Measurements from ENCODE around the gene AZIN2. TPM values are rescaled to one million over a fixed set of nuclear protein-coding genes. Genes with fewer than 3 reads are reported as not detected.

AZIN2 gene
- total RNA-seq, 1 experiment from 2014 or later: 2.4 TPM

DNA sequence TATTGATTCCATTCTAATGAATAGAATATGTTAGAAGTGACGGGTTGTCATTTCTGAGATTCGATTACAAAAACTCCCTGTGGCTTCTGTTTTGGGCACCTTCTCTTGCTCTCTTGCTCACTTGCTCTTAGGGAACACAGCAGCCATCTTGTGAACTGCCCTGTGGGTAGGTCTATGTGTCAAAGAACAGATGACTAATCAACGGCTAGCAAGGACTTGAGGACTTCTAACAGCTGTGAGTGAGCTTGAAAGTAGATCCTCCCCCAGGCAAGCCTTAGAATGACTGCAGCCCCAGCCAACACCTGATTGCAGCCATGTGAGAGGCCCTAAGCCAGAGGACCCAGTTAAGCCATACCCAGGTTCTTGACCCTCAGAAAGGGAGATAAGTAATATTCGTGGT lies 49.3 kb downstream of the AZIN2 start:
- ChIA-PET CTCF (no interaction called here), POLR2A (no interaction called here)
- Histone ChIP-seq H3K9me3 (ENCODE audit: control insufficient read depth, insufficient read depth, low read depth, low read length) (no peaks in the 10 kb centered on the region), H3K27me3 (ENCODE audit: control insufficient read depth, insufficient read depth, low read length) (no peaks in the 10 kb centered on the region), H3K27ac (ENCODE audit: low read length) (no peak overlapping the region; the same call in 1 of the 2 replicates), H3K4me1 (ENCODE audit: control insufficient read depth, insufficient read depth, low read length) (peaks cover 11% of the 10 kb centered on the region; the same call in 1 of the 2 replicates), H3K36me3 (ENCODE audit: control insufficient read depth, insufficient read depth, low read length) (peaks cover 2% of the 10 kb centered on the region; the same call in 1 of the 2 replicates), H3K4me3 (ENCODE audit: low read depth in 2 of 2, low read length in 2 of 2) (no peak overlapping the region)
- in situ Hi-C loops (cut with HindIII; ENCODE audit: low pct_unique_long_range_greater_than_20kb, low sequenced_read_pairs) (no loop called here), intact Hi-C loops (cut with micrococcal nuclease; ENCODE audit: unreplicated experiment) (no loop called here)
- DNase-seq (ENCODE audit: low read depth, low spot score): no peak
- TF ChIP-seq, protein P1, sequence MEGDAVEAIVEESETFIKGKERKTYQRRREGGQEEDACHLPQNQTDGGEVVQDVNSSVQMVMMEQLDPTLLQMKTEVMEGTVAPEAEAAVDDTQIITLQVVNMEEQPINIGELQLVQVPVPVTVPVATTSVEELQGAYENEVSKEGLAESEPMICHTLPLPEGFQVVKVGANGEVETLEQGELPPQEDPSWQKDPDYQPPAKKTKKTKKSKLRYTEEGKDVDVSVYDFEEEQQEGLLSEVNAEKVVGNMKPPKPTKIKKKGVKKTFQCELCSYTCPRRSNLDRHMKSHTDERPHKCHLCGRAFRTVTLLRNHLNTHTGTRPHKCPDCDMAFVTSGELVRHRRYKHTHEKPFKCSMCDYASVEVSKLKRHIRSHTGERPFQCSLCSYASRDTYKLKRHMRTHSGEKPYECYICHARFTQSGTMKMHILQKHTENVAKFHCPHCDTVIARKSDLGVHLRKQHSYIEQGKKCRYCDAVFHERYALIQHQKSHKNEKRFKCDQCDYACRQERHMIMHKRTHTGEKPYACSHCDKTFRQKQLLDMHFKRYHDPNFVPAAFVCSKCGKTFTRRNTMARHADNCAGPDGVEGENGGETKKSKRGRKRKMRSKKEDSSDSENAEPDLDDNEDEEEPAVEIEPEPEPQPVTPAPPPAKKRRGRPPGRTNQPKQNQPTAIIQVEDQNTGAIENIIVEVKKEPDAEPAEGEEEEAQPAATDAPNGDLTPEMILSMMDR (IDR thresholded peaks at IDR 0.05): no peak
- TF ChIP-seq TCF7L2 (IDR thresholded peaks at IDR 0.05; ENCODE audit: low read depth, low read length): no peak
- TF ChIP-seq SIN3A (IDR thresholded peaks at IDR 0.05; ENCODE audit: borderline replicate concordance, insufficient read depth, low read depth, low read length): no peak
- TF ChIP-seq, protein P2, sequence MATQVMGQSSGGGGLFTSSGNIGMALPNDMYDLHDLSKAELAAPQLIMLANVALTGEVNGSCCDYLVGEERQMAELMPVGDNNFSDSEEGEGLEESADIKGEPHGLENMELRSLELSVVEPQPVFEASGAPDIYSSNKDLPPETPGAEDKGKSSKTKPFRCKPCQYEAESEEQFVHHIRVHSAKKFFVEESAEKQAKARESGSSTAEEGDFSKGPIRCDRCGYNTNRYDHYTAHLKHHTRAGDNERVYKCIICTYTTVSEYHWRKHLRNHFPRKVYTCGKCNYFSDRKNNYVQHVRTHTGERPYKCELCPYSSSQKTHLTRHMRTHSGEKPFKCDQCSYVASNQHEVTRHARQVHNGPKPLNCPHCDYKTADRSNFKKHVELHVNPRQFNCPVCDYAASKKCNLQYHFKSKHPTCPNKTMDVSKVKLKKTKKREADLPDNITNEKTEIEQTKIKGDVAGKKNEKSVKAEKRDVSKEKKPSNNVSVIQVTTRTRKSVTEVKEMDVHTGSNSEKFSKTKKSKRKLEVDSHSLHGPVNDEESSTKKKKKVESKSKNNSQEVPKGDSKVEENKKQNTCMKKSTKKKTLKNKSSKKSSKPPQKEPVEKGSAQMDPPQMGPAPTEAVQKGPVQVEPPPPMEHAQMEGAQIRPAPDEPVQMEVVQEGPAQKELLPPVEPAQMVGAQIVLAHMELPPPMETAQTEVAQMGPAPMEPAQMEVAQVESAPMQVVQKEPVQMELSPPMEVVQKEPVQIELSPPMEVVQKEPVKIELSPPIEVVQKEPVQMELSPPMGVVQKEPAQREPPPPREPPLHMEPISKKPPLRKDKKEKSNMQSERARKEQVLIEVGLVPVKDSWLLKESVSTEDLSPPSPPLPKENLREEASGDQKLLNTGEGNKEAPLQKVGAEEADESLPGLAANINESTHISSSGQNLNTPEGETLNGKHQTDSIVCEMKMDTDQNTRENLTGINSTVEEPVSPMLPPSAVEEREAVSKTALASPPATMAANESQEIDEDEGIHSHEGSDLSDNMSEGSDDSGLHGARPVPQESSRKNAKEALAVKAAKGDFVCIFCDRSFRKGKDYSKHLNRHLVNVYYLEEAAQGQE (IDR thresholded peaks at IDR 0.05; ENCODE audit: insufficient read depth in 1 of 2, low read depth in 2 of 2, low read length in 1 of 2): no peak
- no peak for TF ChIP-seq POLR2AphosphoS5 (IDR thresholded peaks at IDR 0.05; ENCODE audit: low read depth, low read length)
- ATAC-seq: no peak
- BruUV-seq (replicated peaks): no TSS peak

DNA sequence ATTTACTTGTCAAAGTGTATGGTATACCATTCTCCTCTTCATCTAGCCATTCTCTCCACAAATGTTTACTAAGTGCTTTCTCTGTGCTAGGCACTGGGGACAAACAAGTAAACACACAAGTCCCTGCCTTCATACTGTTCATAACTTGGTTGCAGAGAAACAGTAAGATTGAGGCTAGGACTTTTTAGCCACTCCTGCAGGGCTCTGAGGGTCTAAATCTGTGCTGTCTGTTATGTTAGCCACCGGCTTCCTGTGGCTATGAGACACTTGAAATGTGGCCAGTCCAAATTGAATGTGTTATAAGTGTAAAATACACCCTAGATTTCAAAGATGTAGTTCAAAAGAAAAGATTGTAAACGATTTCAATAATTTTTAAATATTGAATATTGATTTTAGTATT lies 50.2 kb downstream of the AZIN2 start:
- no peak for DNase-seq (ENCODE audit: low read depth, low spot score)
- in situ Hi-C loops (cut with HindIII; ENCODE audit: low pct_unique_long_range_greater_than_20kb, low sequenced_read_pairs) (no loop called here), intact Hi-C loops (cut with micrococcal nuclease; ENCODE audit: unreplicated experiment) (no loop called here)
- no peak overlapping the region for H3K4me3 ChIP-seq (ENCODE audit: low read depth in 2 of 2, low read length in 2 of 2)
- no peaks in the 10 kb centered on the region for H3K9me3 ChIP-seq (ENCODE audit: control insufficient read depth, insufficient read depth, low read depth, low read length)
- CTCF ChIA-PET: no interaction called here
- peaks cover 2% of the 10 kb centered on the region; the same call in 1 of the 2 replicates for H3K36me3 ChIP-seq (ENCODE audit: control insufficient read depth, insufficient read depth, low read length)
- H3K4me1 ChIP-seq (ENCODE audit: control insufficient read depth, insufficient read depth, low read length): peaks cover 9% of the 10 kb centered on the region; the same call in 1 of the 2 replicates
- H3K27me3 ChIP-seq (ENCODE audit: control insufficient read depth, insufficient read depth, low read length): no peaks in the 10 kb centered on the region
- no TSS peak for BruUV-seq (replicated peaks)
- POLR2A ChIA-PET: no interaction called here
- no peak for ATAC-seq
- H3K27ac ChIP-seq (ENCODE audit: low read length): no peak overlapping the region
- TF ChIP-seq POLR2AphosphoS5 (IDR thresholded peaks at IDR 0.05; ENCODE audit: low read depth, low read length) (no peak), SIN3A (IDR thresholded peaks at IDR 0.05; ENCODE audit: borderline replicate concordance, insufficient read depth, low read depth, low read length) (no peak), TCF7L2 (IDR thresholded peaks at IDR 0.05; ENCODE audit: low read depth, low read length) (no peak)
- TF ChIP-seq, protein P2 (IDR thresholded peaks at IDR 0.05; ENCODE audit: insufficient read depth in 1 of 2, low read depth in 2 of 2, low read length in 1 of 2): no peak
- TF ChIP-seq, protein P1 (IDR thresholded peaks at IDR 0.05): no peak

All from Panc1 (cell line).